ENCODE results near the gene ABHD14A. TPM values are rescaled to one million over a fixed set of nuclear protein-coding genes. Genes with fewer than 3 reads are reported as not detected.

The ABHD14A gene
- total RNA-seq, 4 donors from 2014 or later = 19.0 to 53.4 (median 24.5) TPM

DNA sequence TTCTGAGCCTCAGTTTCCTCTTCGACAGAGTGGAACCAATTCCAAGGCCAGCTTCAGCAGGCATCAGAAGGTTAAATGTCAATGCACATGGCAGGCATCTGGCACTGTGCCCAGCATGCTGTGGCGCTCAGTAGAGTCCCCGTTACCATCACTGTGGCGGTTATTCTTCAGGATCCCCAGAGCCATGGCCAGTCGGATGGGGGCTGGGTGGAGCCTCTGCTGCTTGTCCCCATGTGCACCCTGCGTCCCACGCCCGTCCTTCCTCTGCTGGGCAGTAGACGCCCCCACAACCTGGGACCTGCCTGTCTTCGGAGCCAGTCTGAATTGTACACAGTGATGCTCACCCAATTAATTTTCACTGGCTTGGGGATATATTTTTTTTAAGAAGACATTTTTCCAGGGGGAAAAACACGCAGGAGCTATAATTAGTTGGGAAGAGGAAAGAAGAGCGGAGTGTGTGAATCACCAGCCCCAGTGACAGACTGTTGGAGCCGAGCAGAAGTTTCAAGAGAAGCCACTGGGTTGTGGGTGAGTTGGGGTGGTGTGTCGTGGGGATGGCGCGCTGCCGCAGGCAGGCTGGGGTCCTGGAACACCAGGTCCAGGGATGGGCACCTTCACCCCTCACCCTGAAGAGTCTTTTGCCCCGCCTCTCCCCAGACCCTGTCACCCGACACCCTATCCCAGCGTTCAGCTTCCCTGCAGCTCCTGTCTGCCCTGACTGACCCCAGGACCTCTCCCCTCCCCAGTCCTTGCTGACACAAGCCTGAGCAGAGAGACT lies 47.6 kb downstream of the ABHD14A start:
- no peak for ATAC-seq (ENCODE audit: low FRiP score)
- TF ChIP-seq, protein P1, sequence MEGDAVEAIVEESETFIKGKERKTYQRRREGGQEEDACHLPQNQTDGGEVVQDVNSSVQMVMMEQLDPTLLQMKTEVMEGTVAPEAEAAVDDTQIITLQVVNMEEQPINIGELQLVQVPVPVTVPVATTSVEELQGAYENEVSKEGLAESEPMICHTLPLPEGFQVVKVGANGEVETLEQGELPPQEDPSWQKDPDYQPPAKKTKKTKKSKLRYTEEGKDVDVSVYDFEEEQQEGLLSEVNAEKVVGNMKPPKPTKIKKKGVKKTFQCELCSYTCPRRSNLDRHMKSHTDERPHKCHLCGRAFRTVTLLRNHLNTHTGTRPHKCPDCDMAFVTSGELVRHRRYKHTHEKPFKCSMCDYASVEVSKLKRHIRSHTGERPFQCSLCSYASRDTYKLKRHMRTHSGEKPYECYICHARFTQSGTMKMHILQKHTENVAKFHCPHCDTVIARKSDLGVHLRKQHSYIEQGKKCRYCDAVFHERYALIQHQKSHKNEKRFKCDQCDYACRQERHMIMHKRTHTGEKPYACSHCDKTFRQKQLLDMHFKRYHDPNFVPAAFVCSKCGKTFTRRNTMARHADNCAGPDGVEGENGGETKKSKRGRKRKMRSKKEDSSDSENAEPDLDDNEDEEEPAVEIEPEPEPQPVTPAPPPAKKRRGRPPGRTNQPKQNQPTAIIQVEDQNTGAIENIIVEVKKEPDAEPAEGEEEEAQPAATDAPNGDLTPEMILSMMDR (IDR thresholded peaks at IDR 0.05) = no peak
- no peak for DNase-seq (ENCODE audit: low spot score)

DNA sequence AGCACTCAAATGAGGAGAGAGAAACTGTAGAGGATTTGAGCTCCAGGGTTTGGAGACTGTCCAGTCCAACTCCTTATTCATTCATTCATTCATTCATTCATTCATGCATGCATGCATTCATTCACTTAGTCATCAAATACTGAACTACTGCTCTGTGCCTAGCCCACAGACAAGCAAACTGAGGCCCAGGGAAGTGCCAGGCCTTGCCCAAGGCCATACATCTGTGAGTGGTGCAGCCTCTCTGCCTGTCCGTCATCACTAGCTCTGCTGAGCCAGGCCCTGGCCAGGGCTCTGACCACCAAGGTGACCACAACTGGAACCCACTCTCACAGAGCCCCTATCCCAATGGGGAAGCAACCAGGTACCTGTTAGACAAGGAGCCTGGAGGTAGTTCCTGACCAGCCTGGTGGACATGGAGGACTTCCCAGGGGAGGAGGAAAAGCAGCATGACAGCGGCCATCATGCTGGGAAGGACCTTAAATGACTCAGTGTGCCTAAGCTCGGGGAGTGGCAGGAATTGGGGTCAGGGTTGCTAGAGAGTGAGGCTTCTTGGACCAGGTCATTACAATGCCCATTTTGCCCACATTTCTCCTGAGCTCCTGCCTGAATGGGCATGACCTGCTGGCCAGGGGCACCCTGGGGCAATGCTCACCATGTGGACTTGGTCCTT lies 48.4 kb downstream of the ABHD14A start:
- ATAC-seq (ENCODE audit: low FRiP score) (no peak), DNase-seq (ENCODE audit: low spot score) (no peak)
- TF ChIP-seq, protein P1 (IDR thresholded peaks at IDR 0.05) = no peak

DNA sequence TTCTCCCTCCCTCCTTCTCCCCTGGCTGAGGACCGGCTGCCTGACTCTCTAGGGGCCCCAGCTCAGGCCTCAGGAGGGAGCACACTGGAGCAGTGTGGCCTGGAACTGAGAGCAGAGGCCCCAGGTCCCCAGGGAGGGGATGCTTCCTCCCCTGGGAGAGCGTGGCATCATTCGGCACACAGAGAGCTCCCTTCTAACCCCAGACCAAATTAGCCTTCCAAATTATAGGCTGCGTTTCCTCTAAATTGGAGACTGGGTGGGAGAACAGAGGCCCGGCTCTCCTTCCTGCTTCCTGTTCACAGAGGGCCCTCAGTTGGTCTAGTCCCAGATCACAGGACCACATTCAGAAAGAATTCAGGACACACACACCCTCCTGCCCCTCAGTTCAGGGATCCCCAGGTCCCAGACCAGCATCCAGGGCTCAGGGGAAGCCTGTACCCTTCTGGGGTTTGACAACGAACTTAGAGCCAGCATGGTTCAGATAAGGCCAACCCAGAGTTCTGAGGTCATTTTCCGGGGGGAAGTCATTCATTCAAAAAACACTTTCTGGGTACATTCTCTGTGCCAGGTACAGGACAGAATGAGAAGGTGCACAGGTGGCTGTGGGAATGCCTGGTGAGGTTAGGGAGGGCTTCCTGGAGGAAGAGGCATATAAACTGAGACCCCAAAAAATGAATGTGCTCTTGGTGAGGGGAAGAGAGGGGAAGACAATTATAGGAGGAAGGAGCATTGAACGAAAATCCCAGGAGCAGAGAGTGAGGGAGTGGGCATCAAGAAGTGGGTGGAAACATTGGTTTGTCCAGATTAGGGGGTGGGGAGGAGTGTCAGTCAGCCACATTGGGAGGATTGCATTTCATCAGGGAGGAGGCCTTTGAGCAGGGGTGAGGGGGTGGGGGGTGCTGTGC lies 49.2 kb downstream of the ABHD14A start:
- TF ChIP-seq, protein P1 (IDR thresholded peaks at IDR 0.05) = no peak
- ATAC-seq (ENCODE audit: low FRiP score) (no peak), DNase-seq (ENCODE audit: low spot score) (no peak)

DNA sequence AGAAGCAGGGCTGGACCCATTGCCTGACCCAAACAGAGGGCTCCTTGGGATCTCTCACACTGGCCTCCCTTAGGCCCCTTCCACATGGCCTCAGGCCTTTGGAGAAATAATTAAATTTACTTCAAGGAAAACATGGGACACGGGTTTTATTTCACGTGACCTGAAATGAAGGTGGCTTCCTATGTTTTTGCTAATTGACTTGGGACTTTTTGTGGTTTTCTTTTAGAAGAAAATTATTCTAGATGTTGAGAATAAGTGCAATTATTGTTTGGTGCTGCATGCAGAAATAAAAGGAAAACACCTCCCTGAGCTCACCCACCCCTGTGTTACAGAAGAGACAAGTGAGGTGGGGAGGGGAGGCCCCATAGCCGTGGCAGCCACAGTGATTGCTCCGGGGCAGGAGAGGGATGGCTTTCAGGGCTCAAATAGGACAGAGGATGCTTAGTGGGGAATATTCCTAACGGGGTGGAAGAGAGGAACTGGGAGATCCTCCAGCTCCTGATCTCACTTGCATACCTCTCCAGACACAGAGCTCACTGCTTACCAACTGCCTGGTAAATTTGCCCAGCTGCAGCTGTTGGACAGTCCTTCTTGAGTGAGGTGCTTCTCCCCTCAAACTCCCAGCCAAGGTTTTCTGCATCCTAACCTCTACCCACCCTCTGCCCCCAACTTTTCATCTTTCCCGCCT lies 50.0 kb downstream of the ABHD14A start:
- ATAC-seq (ENCODE audit: low FRiP score) = no peak
- TF ChIP-seq, protein P1 (IDR thresholded peaks at IDR 0.05) = no peak

DNA sequence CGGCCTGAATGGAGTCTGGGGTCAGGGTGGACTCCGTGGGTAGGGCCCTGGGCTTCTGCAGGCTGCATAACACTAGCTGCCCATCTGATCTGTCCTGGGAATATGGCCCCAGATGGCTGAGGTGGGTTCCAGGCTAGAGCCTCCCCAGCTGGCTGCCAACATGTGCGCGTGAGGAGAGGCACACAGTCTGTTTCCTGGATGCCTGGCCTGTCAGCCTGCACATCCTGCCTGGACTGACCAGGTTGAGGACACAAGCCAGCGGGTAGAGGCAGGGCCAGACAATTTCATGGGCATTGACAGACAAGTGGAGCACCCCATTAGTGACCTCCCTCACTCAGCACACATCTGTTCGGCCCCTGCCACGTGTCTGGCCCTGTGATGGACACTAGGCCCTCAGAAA lies 50.6 kb downstream of the ABHD14A start:
- ATAC-seq (ENCODE audit: low FRiP score) = no peak
- TF ChIP-seq, protein P1 (IDR thresholded peaks at IDR 0.05) = no peak

More for the DNA sequence above, 50.0 kb downstream of the ABHD14A start:
- no peak for DNase-seq (ENCODE audit: low spot score)

DNA sequence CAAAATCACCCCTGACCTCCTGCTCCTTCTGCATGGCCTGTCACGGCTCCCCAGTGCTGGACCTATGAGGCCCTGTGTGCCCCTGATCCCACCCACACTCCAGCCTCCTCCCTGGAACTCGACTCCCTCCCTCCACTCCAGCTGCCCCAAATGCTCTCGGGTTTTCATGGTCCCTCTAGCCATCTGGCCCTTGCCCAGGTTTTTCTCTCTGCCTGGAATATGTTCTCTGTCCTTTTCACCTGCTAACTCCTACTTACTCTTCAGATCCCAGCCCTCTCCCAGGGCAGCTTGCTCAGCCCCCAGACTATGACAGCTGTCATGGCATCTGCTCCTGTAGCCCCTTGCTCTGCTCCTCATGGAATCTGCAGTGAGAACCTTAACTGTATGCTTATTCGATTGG lies 51.2 kb downstream of the ABHD14A start:
- TF ChIP-seq, protein P1 (IDR thresholded peaks at IDR 0.05) = no peak
- DNase-seq (ENCODE audit: low spot score) (no peak), ATAC-seq (ENCODE audit: low FRiP score) (no peak)

More for the DNA sequence above, 50.6 kb downstream of the ABHD14A start:
- no peak for DNase-seq (ENCODE audit: low spot score)
